Suppressor macrophage treated with lipopolysaccharide for 4 hours (primary cell): ENCODE measurements around the gene IL15.
"Not testable (repeated sequence)": the region's sequence is repeated elsewhere in the genome, so short reads cannot be mapped to it uniquely, and the experiment has no call there.

Experiments used
- DNase-seq: peaks from one replicate; pipeline ENCODE4 v3.0.0-alpha.2; 2020

IL15 gene

GRCh38 chr4:141647966-141648365, 11.6 kb downstream of the IL15 start:
- DNase-seq: peak; percentile 74

GRCh38 chr4:141652161-141652778, 15.9 kb downstream of the IL15 start:
- DNase-seq: no peak

GRCh38 chr4:141654098-141654497, 17.7 kb downstream of the IL15 start:
- DNase-seq: no peak

- no peak for DNase-seq
Observed at GRCh38 chr4:141656031-141656430, 19.6 kb downstream of the IL15 start.

- DNase-seq: peak; percentile 45
Observed at GRCh38 chr4:141657550-141658250, 21.3 kb downstream of the IL15 start.

- peak; percentile 26 for DNase-seq
Observed at GRCh38 chr4:141658309-141658708, 21.9 kb downstream of the IL15 start.

GRCh38 chr4:141659539-141659938, 23.2 kb downstream of the IL15 start:
- no peak for DNase-seq

GRCh38 chr4:141660880-141661279, 24.5 kb downstream of the IL15 start:
- no peak for DNase-seq

- DNase-seq: peak; percentile 63
Observed at GRCh38 chr4:141668200-141668910, 32.0 kb downstream of the IL15 start.

GRCh38 chr4:141669501-141669900, 33.1 kb downstream of the IL15 start:
- DNase-seq: no peak

- no peak for DNase-seq
Observed at GRCh38 chr4:141675384-141675783, 39.0 kb downstream of the IL15 start.

GRCh38 chr4:141676087-141676670, 39.8 kb downstream of the IL15 start:
- DNase-seq: no peak

GRCh38 chr4:141680060-141680459, 43.7 kb downstream of the IL15 start:
- no peak for DNase-seq

- DNase-seq: peak; percentile 5
Observed at GRCh38 chr4:141684785-141685184, 48.4 kb downstream of the IL15 start.

GRCh38 chr4:141686146-141686775, 49.9 kb downstream of the IL15 start:
- peak; percentile 66 for DNase-seq

- no peak for DNase-seq
Observed at GRCh38 chr4:141686879-141687278, 50.5 kb downstream of the IL15 start.

GRCh38 chr4:141689726-141690296, 53.4 kb downstream of the IL15 start:
- DNase-seq: not testable (repeated sequence)

- not testable (repeated sequence) for DNase-seq
Observed at GRCh38 chr4:141691247-141691646, 54.9 kb downstream of the IL15 start.

GRCh38 chr4:141692081-141692480, 55.7 kb downstream of the IL15 start:
- no peak for DNase-seq

GRCh38 chr4:141697116-141697515, 60.7 kb downstream of the IL15 start:
- no peak for DNase-seq

- no peak for DNase-seq
Observed at GRCh38 chr4:141702472-141703182, 66.2 kb downstream of the IL15 start.

GRCh38 chr4:141703497-141703896, 67.1 kb downstream of the IL15 start:
- no peak for DNase-seq
